Neural progenitor cell (in vitro differentiated cells): ENCODE data around the gene MADD. TPM values are rescaled to one million over a fixed set of nuclear protein-coding genes. Genes with fewer than 3 reads are reported as not detected.

Experiments used
- DNase-seq: peaks from one replicate; pipeline ENCODE4 v3.0.0-alpha.2; 2016; ENCODE audit warnings: low spot score
- H2AFZ ChIP-seq: fragments of 200-600 bp; sonication (generic); replicated peaks from 2 replicates; pipeline ENCODE4 v1.6.1; 2016; ENCODE audit warnings: antibody characterized with exemption
- H3F3A ChIP-seq: fragments of 200-600 bp; sonication (generic); 2 replicates; pipeline ENCODE4 v1.6.1; 2016; ENCODE audit warnings: antibody characterized with exemption, low read depth
- H3K27ac ChIP-seq: fragments of 200-600 bp; sonication (generic); 2 replicates; pipeline ENCODE4 v1.5.1; 2016; ENCODE audit warnings: mild to moderate bottlenecking
- H3K27me3 ChIP-seq: fragments of 200-600 bp; sonication (generic); 2 replicates; pipeline ENCODE4 v1.6.1; 2016; ENCODE audit warnings: mild to moderate bottlenecking, moderate library complexity
- H3K36me3 ChIP-seq: fragments of 200-600 bp; sonication (generic); 2 replicates; pipeline ENCODE4 v1.5.1; 2016
- H3K4me1 ChIP-seq: fragments of 200-600 bp; sonication (generic); 2 replicates; pipeline ENCODE4 v1.6.1; 2016; ENCODE audit warnings: mixed run types
- H3K4me2 ChIP-seq: fragments of 200-600 bp; sonication (generic); 2 replicates; pipeline ENCODE4 v1.6.1; 2016
- H3K4me3 ChIP-seq: fragments of 200-600 bp; sonication (generic); 2 replicates; pipeline ENCODE4 v1.5.1; 2016
- H3K79me2 ChIP-seq: fragments of 200-600 bp; sonication (generic); 2 replicates; pipeline ENCODE4 v1.6.1; 2016; ENCODE audit warnings: low read depth
- H3K9ac ChIP-seq: fragments of 200-600 bp; sonication (generic); 2 replicates; pipeline ENCODE4 v1.6.1; 2016
- H3K9me3 ChIP-seq: fragments of 200-600 bp; sonication (generic); 2 replicates; pipeline ENCODE4 v1.5.1; 2016; ENCODE audit warnings: low read depth
- H4K20me1 ChIP-seq: fragments of 200-600 bp; sonication (generic); 2 replicates; pipeline ENCODE4 v1.6.1; 2016; ENCODE audit warnings: low read depth
- H3K27ac Mint-ChIP-seq: 3 replicates; pipeline ENCODE4 v1.8.0; 2021; ENCODE audit warnings: mixed read lengths
- H3K27me3 Mint-ChIP-seq: 2 replicates; pipeline ENCODE4 v1.8.0; 2022; ENCODE audit warnings: low read depth, mild to moderate bottlenecking, inconsistent platforms, moderate library complexity, mixed read lengths; ENCODE audit not compliant: insufficient read depth
- H3K36me3 Mint-ChIP-seq: 3 replicates; pipeline ENCODE4 v1.8.0; 2021; ENCODE audit warnings: mixed read lengths
- H3K4me1 Mint-ChIP-seq: 3 replicates; pipeline ENCODE4 v1.8.0; 2021; ENCODE audit warnings: mixed read lengths
- H3K4me3 Mint-ChIP-seq: 3 replicates; pipeline ENCODE4 v1.8.0; 2021; ENCODE audit warnings: mild to moderate bottlenecking, moderate library complexity, mixed read lengths
- H3K9me3 Mint-ChIP-seq: 3 replicates; pipeline ENCODE4 v1.8.0; 2020; ENCODE audit warnings: mixed read lengths
- EZH2 ChIP-seq: fragments of 200-600 bp; sonication (generic); IDR thresholded peaks from 2 replicates; pipeline ENCODE4 v1.6.1; 2017; ENCODE audit warnings: antibody characterized with exemption, mild to moderate bottlenecking, moderate library complexity
- EZH2phosphoT487 ChIP-seq: fragments of 200-600 bp; sonication (generic); IDR thresholded peaks from 2 replicates; pipeline ENCODE4 v1.6.1; 2017; ENCODE audit warnings: antibody characterized with exemption
- total RNA-seq: library from RNA; depleted of rRNA; stranded (reverse); fragments of >200 nt; gene quantifications from 2 replicates; pipeline ENCODE4 v1.2.3, GENCODE V29; 2015; ENCODE audit warnings: low replicate concordance
- TF ChIP-seq, protein P1 (sequence below): fragments of 200-600 bp; sonication (generic); IDR thresholded peaks from 2 replicates; pipeline ENCODE4 v1.5.1; 2017; ENCODE audit warnings: antibody characterized with exemption, mild to moderate bottlenecking

Gene MADD
- total RNA-seq, 1 donor from 2014 or later, result 16.1 TPM

GRCh38 chr11:47338396-47339241 is 68.7 kb downstream of the MADD start:
- no peaks in the 10 kb centered on the region for H3K79me2 ChIP-seq
- no peak overlapping the region for H3K4me3 ChIP-seq
- no peaks in the 10 kb centered on the region for H3K27me3 ChIP-seq
- DNase-seq, result no peak
- no peak overlapping the region for H3K4me2 ChIP-seq
- H3F3A ChIP-seq, result no peaks in the 10 kb centered on the region
- H3K9me3 Mint-ChIP-seq, result no peaks in the 10 kb centered on the region
- H3K9me3 ChIP-seq, result no peaks in the 10 kb centered on the region
- H3K27ac Mint-ChIP-seq, result no peak overlapping the region
- H3K4me1 Mint-ChIP-seq, result peaks cover 15% of the 10 kb centered on the region
- no peaks in the 10 kb centered on the region for H4K20me1 ChIP-seq
- no peak overlapping the region for H3K27ac ChIP-seq
- H2AFZ ChIP-seq, result no peak overlapping the region
- H3K36me3 Mint-ChIP-seq, result no peaks in the 10 kb centered on the region
- no peaks in the 10 kb centered on the region for H3K4me1 ChIP-seq
- no peak overlapping the region for H3K4me3 Mint-ChIP-seq
- H3K9ac ChIP-seq, result no peak overlapping the region
- peaks cover 6% of the 10 kb centered on the region for H3K27me3 Mint-ChIP-seq
- TF ChIP-seq, protein P1, sequence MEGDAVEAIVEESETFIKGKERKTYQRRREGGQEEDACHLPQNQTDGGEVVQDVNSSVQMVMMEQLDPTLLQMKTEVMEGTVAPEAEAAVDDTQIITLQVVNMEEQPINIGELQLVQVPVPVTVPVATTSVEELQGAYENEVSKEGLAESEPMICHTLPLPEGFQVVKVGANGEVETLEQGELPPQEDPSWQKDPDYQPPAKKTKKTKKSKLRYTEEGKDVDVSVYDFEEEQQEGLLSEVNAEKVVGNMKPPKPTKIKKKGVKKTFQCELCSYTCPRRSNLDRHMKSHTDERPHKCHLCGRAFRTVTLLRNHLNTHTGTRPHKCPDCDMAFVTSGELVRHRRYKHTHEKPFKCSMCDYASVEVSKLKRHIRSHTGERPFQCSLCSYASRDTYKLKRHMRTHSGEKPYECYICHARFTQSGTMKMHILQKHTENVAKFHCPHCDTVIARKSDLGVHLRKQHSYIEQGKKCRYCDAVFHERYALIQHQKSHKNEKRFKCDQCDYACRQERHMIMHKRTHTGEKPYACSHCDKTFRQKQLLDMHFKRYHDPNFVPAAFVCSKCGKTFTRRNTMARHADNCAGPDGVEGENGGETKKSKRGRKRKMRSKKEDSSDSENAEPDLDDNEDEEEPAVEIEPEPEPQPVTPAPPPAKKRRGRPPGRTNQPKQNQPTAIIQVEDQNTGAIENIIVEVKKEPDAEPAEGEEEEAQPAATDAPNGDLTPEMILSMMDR, result no peak
- TF ChIP-seq EZH2phosphoT487 (no peak), EZH2 (no peak)
- H3K36me3 ChIP-seq, result no peaks in the 10 kb centered on the region

- H3K79me2 ChIP-seq, result no peaks in the 10 kb centered on the region
- no peak overlapping the region for H3K27ac ChIP-seq
- H3K9me3 Mint-ChIP-seq, result no peaks in the 10 kb centered on the region
- TF ChIP-seq EZH2phosphoT487 (no peak), EZH2 (no peak)
- TF ChIP-seq, protein P1, result no peak
- DNase-seq, result no peak
- H3K9me3 ChIP-seq, result no peaks in the 10 kb centered on the region
- no peaks in the 10 kb centered on the region for H3K36me3 ChIP-seq
- H3K27ac Mint-ChIP-seq, result no peak overlapping the region
- H3K36me3 Mint-ChIP-seq, result no peaks in the 10 kb centered on the region
- peak overlapping the region; percentile 13 for H3K4me3 Mint-ChIP-seq
- no peak overlapping the region for H3K4me3 ChIP-seq
- peaks cover 6% of the 10 kb centered on the region for H3K27me3 Mint-ChIP-seq
- H3K4me2 ChIP-seq, result no peak overlapping the region
- H3K9ac ChIP-seq, result no peak overlapping the region
- H3K4me1 Mint-ChIP-seq, result peaks cover 15% of the 10 kb centered on the region
- no peaks in the 10 kb centered on the region for H4K20me1 ChIP-seq
- peaks cover 4% of the 10 kb centered on the region for H3K4me1 ChIP-seq
- H3F3A ChIP-seq, result peaks cover 7% of the 10 kb centered on the region
- no peaks in the 10 kb centered on the region for H3K27me3 ChIP-seq
- H2AFZ ChIP-seq, result no peak overlapping the region
These were observed 70.1 kb downstream of the MADD start for GRCh38 chr11:47340010-47340409.

DNA sequence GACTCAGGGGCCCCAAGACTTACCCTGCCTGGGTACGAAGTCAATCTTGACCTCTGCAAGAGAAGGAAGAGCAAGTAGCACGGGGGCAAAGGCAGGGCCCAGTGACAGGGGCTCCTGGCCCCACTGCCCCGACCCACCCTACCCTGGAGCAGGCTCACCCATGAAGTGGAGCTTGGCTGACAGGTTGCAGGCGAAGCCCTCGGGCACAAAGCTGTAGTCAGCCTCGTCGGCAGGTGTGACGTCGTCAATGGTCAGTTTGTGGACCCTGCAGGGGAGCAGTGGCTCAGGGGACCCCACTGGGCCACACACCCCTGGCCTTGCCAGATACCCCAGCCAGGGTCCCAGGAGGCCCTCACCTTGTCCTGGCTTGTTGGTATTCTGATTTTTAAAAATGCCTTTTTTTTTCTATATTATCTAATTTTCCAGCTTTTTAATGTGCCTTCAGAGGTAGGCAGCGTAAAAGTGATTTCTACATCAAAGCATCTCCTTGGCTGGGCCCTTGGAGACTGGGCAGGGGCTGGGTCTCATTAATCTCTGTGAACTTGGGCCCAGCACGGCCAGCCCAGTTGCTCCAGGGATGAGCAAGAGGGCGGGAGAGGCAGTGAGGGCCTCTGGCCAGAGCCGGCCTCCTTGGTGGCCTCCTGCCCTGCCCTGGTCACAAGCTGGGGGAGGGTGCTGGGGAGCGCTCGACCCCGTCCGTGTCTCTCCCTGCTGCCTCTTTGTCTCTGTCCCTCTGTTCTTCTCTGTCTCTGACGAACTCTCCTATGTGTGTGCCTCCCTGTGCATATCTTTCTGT is 71.2 kb downstream of the MADD start:
- peak overlapping the region; percentile 39 for H3K27ac Mint-ChIP-seq
- no peaks in the 10 kb centered on the region for H3K27me3 ChIP-seq
- H3K27me3 Mint-ChIP-seq, result peaks cover 3% of the 10 kb centered on the region
- peaks cover 18% of the 10 kb centered on the region for H3F3A ChIP-seq
- no peaks in the 10 kb centered on the region for H3K9me3 Mint-ChIP-seq
- no peak overlapping the region for H3K9ac ChIP-seq
- H3K4me1 ChIP-seq, result peaks cover 10% of the 10 kb centered on the region
- H3K4me3 ChIP-seq, result no peak overlapping the region
- H3K36me3 Mint-ChIP-seq, result no peaks in the 10 kb centered on the region
- no peak overlapping the region for H3K4me2 ChIP-seq
- no peaks in the 10 kb centered on the region for H3K36me3 ChIP-seq
- no peaks in the 10 kb centered on the region for H3K9me3 ChIP-seq
- no peak overlapping the region for H3K4me3 Mint-ChIP-seq
- no peak overlapping the region for H2AFZ ChIP-seq
- no peak overlapping the region for H3K27ac ChIP-seq
- DNase-seq, result no peak
- H3K79me2 ChIP-seq, result no peaks in the 10 kb centered on the region
- H3K4me1 Mint-ChIP-seq, result peaks cover 17% of the 10 kb centered on the region
- TF ChIP-seq EZH2, result no peak
- TF ChIP-seq, protein P1, result no peak
- TF ChIP-seq EZH2phosphoT487, result no peak
- no peaks in the 10 kb centered on the region for H4K20me1 ChIP-seq
